Measurements from ENCODE around the gene GLIS2.

Gene GLIS2

DNA sequence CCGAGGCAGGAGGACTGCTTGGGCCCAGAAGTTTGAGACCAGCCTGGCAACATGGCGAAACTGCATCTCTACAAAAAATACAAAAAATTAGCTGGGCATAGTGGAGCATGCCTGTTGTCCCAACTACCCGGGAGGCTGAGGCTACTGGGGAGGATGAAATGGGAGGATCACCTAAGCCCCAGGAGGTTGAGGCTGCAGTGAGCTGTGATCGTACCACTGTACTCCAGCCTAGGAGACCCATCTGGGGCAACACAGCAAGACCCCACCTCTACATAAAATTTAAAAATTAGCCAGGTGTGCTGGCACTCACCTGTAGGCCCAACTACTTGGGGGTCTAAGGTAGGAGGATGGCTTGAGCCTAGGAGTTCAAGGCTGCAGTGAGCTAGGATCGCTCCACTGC lies 33.5 kb downstream of the GLIS2 start:
- in situ Hi-C loops (cut with HindIII; ENCODE audit: low sequenced_read_pairs) = no loop called here
- TF ChIP-seq CTCF (IDR thresholded peaks at IDR 0.05; ENCODE audit: low read depth, low read length, missing control alignments) = no peak
- DNase-seq (ENCODE audit: low read depth) = no peak
- H3K4me3 ChIP-seq (ENCODE audit: low read depth, low read length) = no peak overlapping the region

DNA sequence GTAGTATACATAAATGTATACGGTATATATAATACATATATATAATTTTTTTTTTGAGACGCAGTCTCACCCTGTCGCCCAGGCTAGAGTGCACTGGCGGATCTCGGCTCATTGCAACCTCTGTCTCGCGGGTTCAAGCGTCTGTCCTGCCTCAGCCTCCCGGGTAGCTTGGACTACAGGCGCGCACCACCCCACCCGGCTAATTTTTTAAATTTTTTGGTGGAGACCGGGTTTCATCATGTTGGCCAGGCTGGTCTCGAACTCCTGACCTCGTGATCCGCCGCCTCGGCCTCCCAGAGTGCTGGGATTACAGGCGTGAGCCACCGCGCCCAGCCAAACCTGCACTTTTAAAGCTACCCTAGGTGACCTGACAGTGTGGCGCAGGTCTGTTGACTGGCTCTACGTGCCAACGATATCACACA lies 34.5 kb downstream of the GLIS2 start:
- DNase-seq (ENCODE audit: low read depth) = no peak
- no peak for TF ChIP-seq CTCF (IDR thresholded peaks at IDR 0.05; ENCODE audit: low read depth, low read length, missing control alignments)
- peak overlapping the region; percentile 68 for H3K4me3 ChIP-seq (ENCODE audit: low read depth, low read length)
- in situ Hi-C loops (cut with HindIII; ENCODE audit: low sequenced_read_pairs) = no loop called here

- in situ Hi-C loops (cut with HindIII; ENCODE audit: low sequenced_read_pairs) = no loop called here
- peak within 1 kb of the TSS; percentile 68 for H3K4me3 ChIP-seq (ENCODE audit: low read depth, low read length)
- peak; percentile 83 for DNase-seq (ENCODE audit: low read depth)
- no peak for TF ChIP-seq CTCF (IDR thresholded peaks at IDR 0.05; ENCODE audit: low read depth, low read length, missing control alignments)
Observed at GRCh38 chr16:4350787-4351659, 35.2 kb downstream of the GLIS2 start, which contains the start of gene PAM16. Gene PAM16, minus strand, starts transcription at chr16:4351321. Its CDS starts 87 bp downstream, at chr16:4351234.

- no peak for TF ChIP-seq CTCF (IDR thresholded peaks at IDR 0.05; ENCODE audit: low read depth, low read length, missing control alignments)
- in situ Hi-C loops (cut with HindIII; ENCODE audit: low sequenced_read_pairs) = no loop called here
- no peak overlapping the region for H3K4me3 ChIP-seq (ENCODE audit: low read depth, low read length)
- no peak for DNase-seq (ENCODE audit: low read depth)
Observed at GRCh38 chr16:4351880-4352279, 36.0 kb downstream of the GLIS2 start.

- no peak for DNase-seq (ENCODE audit: low read depth)
- no peak for TF ChIP-seq CTCF (IDR thresholded peaks at IDR 0.05; ENCODE audit: low read depth, low read length, missing control alignments)
- H3K4me3 ChIP-seq (ENCODE audit: low read depth, low read length) = no peak overlapping the region
- in situ Hi-C loops (cut with HindIII; ENCODE audit: low sequenced_read_pairs) = no loop called here
Observed at GRCh38 chr16:4352843-4353242, 37.0 kb downstream of the GLIS2 start.

DNA sequence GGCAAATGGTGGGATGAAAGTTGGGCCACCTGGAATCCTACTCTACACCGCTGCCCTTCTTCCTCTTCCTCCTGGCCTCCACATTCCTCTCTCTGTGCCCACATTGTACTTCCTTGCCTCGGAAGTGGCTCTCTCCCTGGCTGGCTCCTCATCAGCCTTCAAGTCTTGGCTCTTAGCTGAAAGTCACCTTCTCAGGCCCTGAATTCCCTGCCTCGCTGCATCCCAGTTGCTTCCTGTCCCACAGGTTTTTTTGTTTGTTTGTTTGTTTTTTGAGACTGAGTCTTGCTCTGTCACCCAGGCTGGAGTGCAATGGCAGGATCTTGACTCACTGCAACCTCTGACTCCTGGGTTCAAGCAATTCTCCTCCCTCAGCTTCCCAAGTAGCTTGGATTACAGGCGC lies 37.8 kb downstream of the GLIS2 start:
- no peak for DNase-seq (ENCODE audit: low read depth)
- H3K4me3 ChIP-seq (ENCODE audit: low read depth, low read length) = no peak overlapping the region
- no peak for TF ChIP-seq CTCF (IDR thresholded peaks at IDR 0.05; ENCODE audit: low read depth, low read length, missing control alignments)
- in situ Hi-C loops (cut with HindIII; ENCODE audit: low sequenced_read_pairs) = no loop called here
